SK-N-SH (cell line): ENCODE data around the gene PHKA1. TPM values are rescaled to one million over a fixed set of nuclear protein-coding genes. Genes with fewer than 3 reads are reported as not detected.

ENCODE experiments used
- CTCF ChIA-PET: fragments of 300-600, 350-600 bp; formaldehyde crosslinking; extraction: SDS; loops from one replicate; lab custom pipeline; 2021; lab: Yijun Ruan, JAX
- POLR2A ChIA-PET: fragments of 350-600 bp; sonication (Branson Sonifier 250); formaldehyde crosslinking; extraction: SDS; loops from one replicate; lab custom pipeline; 2020; ENCODE audit warnings: antibody characterized with exemption, inconsistent platforms; lab: Yijun Ruan, JAX
- DNase-seq: peaks from one replicate; pipeline ENCODE4 v3.0.0; 2012
- H2AFZ ChIP-seq: fragments of 200-600 bp; sonication (generic); 2 replicates; pipeline ENCODE4 v1.8.1; 2016; ENCODE audit warnings: antibody characterized with exemption, mild to moderate bottlenecking, low read depth
- H3F3A ChIP-seq: fragments of 200-600 bp; sonication (generic); replicated peaks from 2 replicates; pipeline ENCODE3; 2016; ENCODE audit warnings: antibody characterized with exemption, mild to moderate bottlenecking; ENCODE audit not compliant: insufficient read depth
- H3K27ac ChIP-seq, 2 experiments: fragments of 200-500 bp in 1 of 2; fragments of 200-600 bp in 1 of 2; sonication (Bioruptor generic) in 1 of 2; sonication (generic), shearing (Covaris generic) in 1 of 2; 2 replicates each; pipeline versions ENCODE4 v1.5.1 to v1.6.1; 2014 to 2016; ENCODE audit warnings: low read depth in 2 of 2, inconsistent platforms in 1 of 2, low read length in 1 of 2, mild to moderate bottlenecking in 1 of 2, mixed read lengths in 1 of 2
- H3K27me3 ChIP-seq: fragments of 200-600 bp; sonication (generic), shearing (Covaris generic); 2 replicates; pipeline ENCODE4 v1.6.1; 2016; ENCODE audit warnings: mixed run types; ENCODE audit not compliant: insufficient read depth
- H3K36me3 ChIP-seq, 2 experiments: fragments of 200-500 bp in 1 of 2; fragments of 200-600 bp in 1 of 2; sonication (Bioruptor generic) in 1 of 2; sonication (generic) in 1 of 2; replicated peaks in 1 of 2; 2 replicates each; pipeline versions ENCODE3 to v1.5.1; 2014 to 2016; ENCODE audit warnings: low read length in 1 of 2, mild to moderate bottlenecking in 1 of 2; ENCODE audit not compliant: insufficient read depth in 2 of 2, control insufficient read depth in 1 of 2
- H3K4me1 ChIP-seq, 2 experiments: fragments of 200-500 bp in 1 of 2; fragments of 200-600 bp in 1 of 2; sonication (Bioruptor generic) in 1 of 2; sonication (generic), shearing (Covaris generic) in 1 of 2; 2 replicates each; pipeline versions ENCODE4 v1.5.1 to v1.6.1; 2014 to 2016; ENCODE audit warnings: low read depth in 1 of 2, low read length in 1 of 2, mixed run types in 1 of 2; ENCODE audit not compliant: insufficient read depth in 2 of 2, control insufficient read depth in 1 of 2
- H3K4me2 ChIP-seq: fragments of 200-600 bp; sonication (generic), shearing (Covaris generic); 2 replicates; pipeline ENCODE4 v1.6.1; 2017; ENCODE audit warnings: mixed run types
- H3K4me3 ChIP-seq, 2 experiments: fragments of 200-500 bp in 1 of 2; fragments of 200-600 bp in 1 of 2; sonication (Bioruptor generic) in 1 of 2; sonication (generic), shearing (Covaris generic) in 1 of 2; 2 replicates each; pipeline versions ENCODE4 v1.5.1 to v1.8.1; 2014 to 2016; ENCODE audit warnings: low read depth in 2 of 2, inconsistent platforms in 1 of 2, low read length in 1 of 2, mild to moderate bottlenecking in 1 of 2, mixed read lengths in 1 of 2, moderate library complexity in 1 of 2
- H3K79me2 ChIP-seq: fragments of 200-600 bp; sonication (generic); 2 replicates; pipeline ENCODE4 v1.8.1; 2017; ENCODE audit warnings: mild to moderate bottlenecking; ENCODE audit not compliant: insufficient read depth
- H3K9ac ChIP-seq: fragments of 200-600 bp; sonication (generic); 2 replicates; pipeline ENCODE4 v1.6.1; 2017; ENCODE audit warnings: mixed run types
- H3K9me2 ChIP-seq: fragments of 200-600 bp; sonication (generic); 2 replicates; pipeline ENCODE4 v1.6.1; 2017; ENCODE audit warnings: mixed run types
- H3K9me3 ChIP-seq: fragments of 200-600 bp; sonication (generic); 2 replicates; pipeline ENCODE4 v1.6.1; 2017; ENCODE audit warnings: mixed run types, mild to moderate bottlenecking, moderate library complexity
- H4K20me1 ChIP-seq: fragments of 200-600 bp; sonication (generic); 2 replicates; pipeline ENCODE4 v1.6.1; 2017; ENCODE audit warnings: mild to moderate bottlenecking, mixed run types; ENCODE audit not compliant: insufficient read depth
- CTCF ChIP-seq: fragments of 200-600 bp; sonication (generic); IDR thresholded peaks from 2 replicates; pipeline ENCODE4 v1.6.1; 2017; ENCODE audit warnings: antibody characterized with exemption, mild to moderate bottlenecking, moderate library complexity
- FOXJ3 ChIP-seq: sonication (generic); formaldehyde crosslinking; IDR thresholded peaks from 2 replicates; pipeline ENCODE4 v1.5.1; 2020; ENCODE audit warnings: mild to moderate bottlenecking, missing genetic modification reagents
- GABPA ChIP-seq: IDR thresholded peaks from 2 replicates; pipeline ENCODE4 v1.4.0; 2012; ENCODE audit warnings: low read depth, mild to moderate bottlenecking
- GATA2 ChIP-seq: sonication (generic); formaldehyde crosslinking; IDR thresholded peaks from 2 replicates; pipeline ENCODE4 v1.5.0; 2020; ENCODE audit warnings: mild to moderate bottlenecking, missing genetic modification reagents
- MEF2A ChIP-seq: IDR thresholded peaks from 2 replicates; pipeline ENCODE4 v1.4.0; 2012; ENCODE audit warnings: low read depth, borderline replicate concordance
- NFIC ChIP-seq: IDR thresholded peaks from 2 replicates; pipeline ENCODE4 v1.4.0; 2012; ENCODE audit warnings: borderline replicate concordance
- PBX3 ChIP-seq: IDR thresholded peaks from 2 replicates; pipeline ENCODE4; 2012
- RCOR1 ChIP-seq: fragments of 150-350 bp; IDR thresholded peaks from 2 replicates; pipeline ENCODE4 v1.6.1; 2017; ENCODE audit warnings: antibody characterized with exemption, low read length
- RFX5 ChIP-seq: IDR thresholded peaks from 2 replicates; pipeline ENCODE4 v1.6.1; 2012; ENCODE audit warnings: mild to moderate bottlenecking, improper control_type of control experiment, low read length
- RXRA ChIP-seq: IDR thresholded peaks from 2 replicates; pipeline ENCODE4 v1.4.0; 2012; ENCODE audit warnings: low read depth, mild to moderate bottlenecking, borderline replicate concordance
- SMC3 ChIP-seq: IDR thresholded peaks from 2 replicates; pipeline ENCODE4 v1.6.1; 2012; ENCODE audit warnings: low read depth, low read length, improper control_type of control experiment
- TAF1 ChIP-seq: IDR thresholded peaks from 2 replicates; pipeline ENCODE4 v1.6.1; 2012; ENCODE audit warnings: low read depth, mild to moderate bottlenecking, low read length, moderate library complexity, borderline replicate concordance
- USF2 ChIP-seq: fragments of 150-350 bp; IDR thresholded peaks from 2 replicates; pipeline ENCODE4 v1.6.1; 2017; ENCODE audit warnings: antibody characterized with exemption, low read length, low read depth, borderline replicate concordance
- YY1 ChIP-seq: IDR thresholded peaks from 2 replicates; pipeline ENCODE4 v1.4.0; 2012; ENCODE audit warnings: low read depth, mild to moderate bottlenecking
- WGBS: methylation state at CpG from one replicate; pipeline ENCODE4 v1.1.6; 2017; ENCODE audit warnings: low lambda C conversion rate; 5-methylcytosine and 5-hydroxymethylcytosine counted together
- polyA plus RNA-seq, 3 experiments: library from polyadenylated mRNA; depleted of rRNA; stranded (reverse); fragments of >200 nt; gene quantifications; 2 replicates each; pipeline ENCODE4 v1.2.3, GENCODE V29; 2012

PHKA1 gene
- polyA plus RNA-seq, 1 of the 3 experiments (the other 2 are of a cell fraction): 4.8 TPM

- WGBS: 42% methylated on average over 1 of the region's 1 CpG
- TF ChIP-seq GABPA: no peak
- TF ChIP-seq MEF2A: no peak
- TF ChIP-seq TAF1: no peak
- TF ChIP-seq SMC3: no peak
- TF ChIP-seq GATA2 (CRISPR knock-in tag): no peak
- H3K27me3 ChIP-seq: no peaks in the 10 kb centered on the region
These were observed 29.1 kb downstream of the PHKA1 start for GRCh38 chrX:72685018-72685417.

GRCh38 chrX:72683631-72684030, 30.5 kb downstream of the PHKA1 start:
- WGBS: 47% methylated on average over 1 of the region's 1 CpG
- Histone ChIP-seq H3F3A (no peaks in the 10 kb centered on the region), H2AFZ (no peak overlapping the region), H3K36me3 (peaks cover 0 to 6% of the 10 kb centered on the region in 2 experiments), H3K9me3 (no peaks in the 10 kb centered on the region), H3K4me3 (no peak overlapping the region), H3K27me3 (no peaks in the 10 kb centered on the region), H3K79me2 (no peaks in the 10 kb centered on the region), H3K4me1 (no peaks in the 10 kb centered on the region), H3K4me2 (no peak overlapping the region), H3K9me2 (no peaks in the 10 kb centered on the region), H4K20me1 (no peaks in the 10 kb centered on the region), H3K27ac (no peak overlapping the region), H3K9ac (no peak overlapping the region)
- TF ChIP-seq NFIC (no peak), USF2 (no peak), FOXJ3 (CRISPR knock-in tag) (no peak), MEF2A (no peak), RCOR1 (no peak), CTCF (no peak), YY1 (no peak), PBX3 (no peak), RFX5 (no peak), RXRA (no peak)
- no peak for DNase-seq
- CTCF ChIA-PET: no interaction called here
- POLR2A ChIA-PET: no interaction called here

More at GRCh38 chrX:72685018-72685417, 29.1 kb downstream of the PHKA1 start:
- H3K4me2 ChIP-seq: no peak overlapping the region
- ChIA-PET CTCF (no interaction called here), POLR2A (no interaction called here)
- DNase-seq: no peak
- H3K4me3 ChIP-seq: no peak overlapping the region
- no peaks in the 10 kb centered on the region for H3K9me3 ChIP-seq
- H3K79me2 ChIP-seq: no peaks in the 10 kb centered on the region
- H3K9me2 ChIP-seq: no peaks in the 10 kb centered on the region
- H2AFZ ChIP-seq: no peak overlapping the region
- peaks cover 0 to 6% of the 10 kb centered on the region in 2 experiments for H3K36me3 ChIP-seq
- no peak overlapping the region for H3K27ac ChIP-seq
- H3F3A ChIP-seq: no peaks in the 10 kb centered on the region
- H3K4me1 ChIP-seq: no peaks in the 10 kb centered on the region
- H4K20me1 ChIP-seq: no peaks in the 10 kb centered on the region
- H3K9ac ChIP-seq: no peak overlapping the region
